Endometrium (tissue), 2 donors: ENCODE data around the gene PRDM16.
"Not testable (repeated sequence)": the region's sequence is repeated elsewhere in the genome, so short reads cannot be mapped to it uniquely, and the experiment has no call there.

Source experiments
- FAIRE-seq: peaks from 2 replicates; lab custom pipeline; 2012; peaks lifted over from hg19 to GRCh38; lab: Jason Lieb, UNC
- donor health status: control.
- donor health status: control.

Gene PRDM16

GRCh38 chr1:3227893-3228292 is 158.9 kb downstream of the PRDM16 start:
- FAIRE-seq = no peak

GRCh38 chr1:3229081-3229725 is 160.2 kb downstream of the PRDM16 start:
- FAIRE-seq = no peak

- no peak for FAIRE-seq
These were observed 161.6 kb downstream of the PRDM16 start for GRCh38 chr1:3230553-3230952.

GRCh38 chr1:3231245-3231644 is 162.2 kb downstream of the PRDM16 start:
- no peak for FAIRE-seq

- no peak for FAIRE-seq
These were observed 162.8 kb downstream of the PRDM16 start for GRCh38 chr1:3231826-3232225.

- FAIRE-seq = no peak
These were observed 164.0 kb downstream of the PRDM16 start for GRCh38 chr1:3233031-3233430.

GRCh38 chr1:3233551-3233950 is 164.5 kb downstream of the PRDM16 start:
- FAIRE-seq = no peak

- no peak for FAIRE-seq
These were observed 165.3 kb downstream of the PRDM16 start for GRCh38 chr1:3234281-3234680.

- no peak for FAIRE-seq
These were observed 166.0 kb downstream of the PRDM16 start for GRCh38 chr1:3234956-3235355.

- no peak for FAIRE-seq
These were observed 166.5 kb downstream of the PRDM16 start for GRCh38 chr1:3235496-3235895.

GRCh38 chr1:3236361-3236760 is 167.4 kb downstream of the PRDM16 start:
- FAIRE-seq = no peak

GRCh38 chr1:3236955-3237354 is 168.0 kb downstream of the PRDM16 start:
- FAIRE-seq = no peak

- no peak for FAIRE-seq
These were observed 168.6 kb downstream of the PRDM16 start for GRCh38 chr1:3237570-3237969.

GRCh38 chr1:3237994-3238702 is 169.1 kb downstream of the PRDM16 start:
- FAIRE-seq = no peak

GRCh38 chr1:3238703-3239278 is 169.8 kb downstream of the PRDM16 start:
- FAIRE-seq = no peak

GRCh38 chr1:3239991-3240390 is 171.0 kb downstream of the PRDM16 start:
- not testable (repeated sequence) for FAIRE-seq

- no peak for FAIRE-seq
These were observed 171.7 kb downstream of the PRDM16 start for GRCh38 chr1:3240524-3241235.

GRCh38 chr1:3241236-3241550 is 172.2 kb downstream of the PRDM16 start:
- no peak for FAIRE-seq

GRCh38 chr1:3241673-3242407 is 172.8 kb downstream of the PRDM16 start:
- FAIRE-seq = no peak

GRCh38 chr1:3242408-3243260 is 173.6 kb downstream of the PRDM16 start:
- no peak for FAIRE-seq

GRCh38 chr1:3243304-3243703 is 174.3 kb downstream of the PRDM16 start:
- no peak for FAIRE-seq
